Measurements from ENCODE around the gene ARHGEF28.

ARHGEF28 gene

GRCh38 chr5:73733219-73733618 lies 107.2 kb downstream of the ARHGEF28 start:
- TF ChIP-seq TCF4 (CRISPR knock-in tag; IDR thresholded peaks at IDR 0.05; ENCODE audit: borderline replicate concordance) (peak; percentile 55; the same call in 1 of the 2 replicates), TSHZ2 (CRISPR knock-in tag; IDR thresholded peaks at IDR 0.05) (0 out of 2 replicates have a peak, but pooled peaks have one; percentile 42), ISL1 (CRISPR knock-in tag; IDR thresholded peaks at IDR 0.05) (peak; percentile 86), ZNF8 (CRISPR knock-in tag; IDR thresholded peaks at IDR 0.05) (no peak), ZNF565 (CRISPR knock-in tag; conservative IDR thresholded peaks at IDR 0.05; ENCODE audit: low read depth) (no peak)
- peak; percentile 42; the same call in 1 of the 3 replicates for ATAC-seq

- TF ChIP-seq ZC3H10 (CRISPR knock-in tag; IDR thresholded peaks at IDR 0.05) (no peak), POU6F1 (CRISPR knock-in tag; IDR thresholded peaks at IDR 0.05; ENCODE audit: borderline replicate concordance, low read depth) (no peak), CSDC2 (CRISPR knock-in tag; IDR thresholded peaks at IDR 0.05) (no peak), PPARA (CRISPR knock-in tag; IDR thresholded peaks at IDR 0.05; ENCODE audit: borderline replicate concordance) (no peak), BACH2 (CRISPR knock-in tag; IDR thresholded peaks at IDR 0.05; ENCODE audit: borderline replicate concordance) (no peak)
Observed at GRCh38 chr5:73735032-73735734, 109.2 kb downstream of the ARHGEF28 start.

GRCh38 chr5:73739650-73740049 lies 113.7 kb downstream of the ARHGEF28 start:
- no peak for ATAC-seq
- TF ChIP-seq RARB (CRISPR knock-in tag; IDR thresholded peaks at IDR 0.05) (no peak), OSR1 (CRISPR knock-in tag; IDR thresholded peaks at IDR 0.05) (no peak), GLIS3 (CRISPR knock-in tag; IDR thresholded peaks at IDR 0.05) (no peak), PPARA (CRISPR knock-in tag; IDR thresholded peaks at IDR 0.05; ENCODE audit: borderline replicate concordance) (no peak), ZFP30 (CRISPR knock-in tag; IDR thresholded peaks at IDR 0.05) (no peak), ISL1 (CRISPR knock-in tag; IDR thresholded peaks at IDR 0.05) (no peak), POU6F1 (CRISPR knock-in tag; IDR thresholded peaks at IDR 0.05; ENCODE audit: borderline replicate concordance, low read depth) (no peak), CSDC2 (CRISPR knock-in tag; IDR thresholded peaks at IDR 0.05) (no peak)

More at GRCh38 chr5:73735032-73735734, 109.2 kb downstream of the ARHGEF28 start:
- no peak for ATAC-seq

- ATAC-seq: no peak
- no peak for TF ChIP-seq CSDC2 (CRISPR knock-in tag; IDR thresholded peaks at IDR 0.05)
- TF ChIP-seq TOX (CRISPR knock-in tag; IDR thresholded peaks at IDR 0.05; ENCODE audit: borderline replicate concordance): no peak
- TF ChIP-seq ARNTL (CRISPR knock-in tag; IDR thresholded peaks at IDR 0.05; ENCODE audit: borderline replicate concordance, low read depth): no peak
- no peak for TF ChIP-seq ESRRG (CRISPR knock-in tag; IDR thresholded peaks at IDR 0.05)
- TF ChIP-seq ZNF70 (CRISPR knock-in tag; IDR thresholded peaks at IDR 0.05): no peak
- no peak for TF ChIP-seq GLIS3 (CRISPR knock-in tag; IDR thresholded peaks at IDR 0.05)
- TF ChIP-seq CREB5 (CRISPR knock-in tag; IDR thresholded peaks at IDR 0.05; ENCODE audit: low read depth): no peak
- TF ChIP-seq ZFP30 (CRISPR knock-in tag; IDR thresholded peaks at IDR 0.05): no peak
- TF ChIP-seq SNAI2 (CRISPR knock-in tag; IDR thresholded peaks at IDR 0.05): no peak
- TF ChIP-seq PATZ1 (CRISPR knock-in tag; IDR thresholded peaks at IDR 0.05; ENCODE audit: borderline replicate concordance): no peak
- no peak for TF ChIP-seq ZFP3 (CRISPR knock-in tag; IDR thresholded peaks at IDR 0.05)
- TF ChIP-seq ISL1 (CRISPR knock-in tag; IDR thresholded peaks at IDR 0.05): no peak
Observed at GRCh38 chr5:73740274-73740790, 114.3 kb downstream of the ARHGEF28 start.
